AG09309 (cell line): ENCODE data around the gene PI4KA.

ENCODE experiments used
- DNase-seq: peaks from one replicate; pipeline ENCODE4 v3.0.0-alpha.2; 2010; ENCODE audit warnings: low read depth
- H3K4me3 ChIP-seq: 2 replicates; pipeline ENCODE4 v1.5.1; 2011; ENCODE audit warnings: mild to moderate bottlenecking, low read depth, low read length, moderate library complexity; ENCODE audit not compliant: control insufficient read depth
- CTCF ChIP-seq: IDR thresholded peaks from 2 replicates; pipeline ENCODE4 v1.5.1; 2011; ENCODE audit warnings: mild to moderate bottlenecking, low read depth, low read length, inconsistent platforms; ENCODE audit not compliant: insufficient read depth, control insufficient read depth; ENCODE audit errors: missing control alignments

Gene PI4KA

DNA sequence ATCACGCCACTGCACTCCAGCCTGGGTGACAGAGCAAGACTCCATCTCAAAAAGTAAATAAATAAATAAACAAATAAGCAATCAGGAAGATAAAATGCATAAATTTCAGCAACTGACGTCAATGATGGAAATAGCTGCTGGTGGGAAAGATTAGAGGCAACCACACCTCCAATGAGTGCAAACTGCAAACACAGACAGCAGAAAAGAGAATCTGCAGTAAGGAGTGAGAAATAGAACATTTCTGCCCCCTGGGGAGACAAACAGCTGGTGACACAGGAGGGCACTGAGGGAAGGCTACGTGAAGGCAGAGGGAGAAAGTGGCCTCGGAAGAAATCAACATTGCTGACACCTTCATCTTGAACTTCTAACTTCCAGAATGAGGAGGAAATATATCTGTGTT, 6.5 kb downstream of the PI4KA start:
- DNase-seq = no peak
- H3K4me3 ChIP-seq = no peak overlapping the region
- TF ChIP-seq CTCF = no peak

GRCh38 chr22:20847318-20847822, 11.2 kb downstream of the PI4KA start:
- H3K4me3 ChIP-seq = no peak overlapping the region
- DNase-seq = no peak
- no peak for TF ChIP-seq CTCF

DNA sequence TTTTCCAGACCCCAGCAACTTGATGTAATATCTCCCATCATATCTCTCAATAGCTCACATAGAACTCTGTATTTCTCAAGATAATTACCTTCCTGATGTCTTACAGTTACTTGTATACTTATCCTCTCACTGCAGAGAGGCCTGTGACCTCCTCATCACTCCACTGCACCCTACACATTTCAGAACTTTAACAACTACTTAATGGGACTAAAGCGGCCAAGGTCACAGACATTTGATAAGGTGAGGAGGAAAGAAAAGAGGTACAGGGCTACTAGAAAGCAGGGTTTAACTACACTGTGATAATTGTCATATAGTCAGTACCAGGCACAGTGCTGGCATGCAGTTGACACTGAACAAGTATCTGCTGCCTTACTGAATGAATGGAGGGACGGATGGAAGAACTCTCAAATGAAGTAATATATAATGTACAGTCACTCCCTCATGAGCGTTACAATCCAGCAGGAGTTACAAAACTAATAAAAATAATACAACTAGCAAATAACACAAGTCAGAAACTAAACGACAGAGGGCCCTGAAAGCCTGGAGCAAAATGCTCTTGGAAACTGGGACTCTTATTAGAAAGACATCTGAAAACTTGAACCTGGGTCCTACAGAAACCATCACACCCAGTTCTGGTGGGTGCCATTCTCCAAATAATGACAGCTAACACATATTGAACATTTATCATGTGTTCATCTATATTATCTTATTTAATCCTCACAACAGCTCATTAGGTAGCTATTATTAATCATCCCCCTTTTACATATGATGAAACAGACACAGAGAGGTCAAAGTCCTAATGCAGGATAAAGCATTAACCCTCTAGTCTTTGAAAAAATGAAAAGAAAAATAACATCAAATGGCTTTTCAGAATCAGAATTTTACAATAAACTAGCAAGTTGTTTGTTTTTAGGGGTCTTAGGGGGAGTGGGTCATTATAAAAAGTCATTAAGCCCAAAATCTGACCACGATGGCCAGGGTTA, 14.3 kb downstream of the PI4KA start:
- H3K4me3 ChIP-seq = no peak overlapping the region
- no peak for TF ChIP-seq CTCF
- DNase-seq = no peak

DNA sequence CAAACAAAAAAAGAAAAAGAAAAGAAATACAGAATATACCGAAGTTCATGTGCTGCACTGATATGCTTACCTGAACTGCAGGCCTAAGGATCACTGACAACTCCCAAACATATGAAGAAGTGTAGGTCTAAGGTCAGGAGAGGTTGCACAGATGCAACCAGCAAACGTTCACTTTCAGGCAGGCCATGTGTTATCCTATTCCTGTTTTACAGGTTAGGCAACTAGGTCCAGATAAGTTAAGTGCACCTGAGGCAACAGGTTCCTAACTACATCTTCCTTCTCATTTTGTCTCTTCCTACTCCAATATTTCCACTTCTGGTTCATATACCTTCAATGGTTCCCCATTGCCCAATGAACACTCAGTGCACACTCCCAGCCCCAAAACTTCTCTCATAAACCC, 15.1 kb downstream of the PI4KA start:
- TF ChIP-seq CTCF = no peak
- H3K4me3 ChIP-seq = no peak overlapping the region
- DNase-seq = no peak

- no peak for DNase-seq
Measured at GRCh38 chr22:20840646-20841371, 17.8 kb downstream of the PI4KA start.

More at GRCh38 chr22:20840646-20841371, 17.8 kb downstream of the PI4KA start:
- H3K4me3 ChIP-seq = no peak overlapping the region
- TF ChIP-seq CTCF = no peak
